GM18858 (cell line): ENCODE data around the gene HBG2.
A peak's percentile ranks its signal among the peaks of the same experiment; 100 is the strongest.
"Not testable (repeated sequence)": the region's sequence is repeated elsewhere in the genome, so short reads cannot be mapped to it uniquely, and the experiment has no call there.

Experiments
- ATAC-seq: cut with Tn5 transposase; IDR thresholded peaks from one replicate; pipeline ENCODE4 v1.9.1; 2021; ENCODE audit not compliant: unreplicated experiment

The HBG2 gene

DNA sequence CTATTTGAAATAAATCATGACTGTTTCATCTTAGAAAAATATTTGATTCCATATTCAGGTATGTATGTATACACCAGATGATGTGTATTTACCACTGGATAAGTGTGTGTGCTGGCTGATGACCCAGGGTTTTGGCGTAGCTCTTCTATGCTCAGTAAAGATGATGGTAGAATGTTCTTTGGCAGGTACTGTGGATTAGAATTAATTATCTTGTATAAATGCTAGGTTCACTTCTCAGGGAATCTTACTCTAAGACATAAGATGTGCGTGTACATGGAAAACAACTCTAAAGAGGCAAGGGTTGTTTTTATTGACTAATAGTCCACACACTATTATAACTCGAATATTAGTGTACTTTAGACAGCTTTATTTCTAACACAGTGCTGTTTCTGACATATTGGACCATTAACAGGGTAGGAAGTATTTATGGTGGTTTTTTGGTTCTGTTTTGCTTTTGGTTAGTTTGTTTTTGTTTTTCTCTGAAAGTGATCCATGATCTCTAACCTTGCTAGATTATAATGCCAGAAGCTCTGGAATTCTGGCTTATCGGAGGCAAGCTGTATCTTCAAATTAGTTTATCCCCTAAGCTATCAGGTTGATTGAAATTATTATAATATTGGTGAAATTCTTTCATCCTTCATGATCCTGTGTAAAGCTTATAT, 3.9 kb downstream of the HBG2 start:
- no peak for ATAC-seq

DNA sequence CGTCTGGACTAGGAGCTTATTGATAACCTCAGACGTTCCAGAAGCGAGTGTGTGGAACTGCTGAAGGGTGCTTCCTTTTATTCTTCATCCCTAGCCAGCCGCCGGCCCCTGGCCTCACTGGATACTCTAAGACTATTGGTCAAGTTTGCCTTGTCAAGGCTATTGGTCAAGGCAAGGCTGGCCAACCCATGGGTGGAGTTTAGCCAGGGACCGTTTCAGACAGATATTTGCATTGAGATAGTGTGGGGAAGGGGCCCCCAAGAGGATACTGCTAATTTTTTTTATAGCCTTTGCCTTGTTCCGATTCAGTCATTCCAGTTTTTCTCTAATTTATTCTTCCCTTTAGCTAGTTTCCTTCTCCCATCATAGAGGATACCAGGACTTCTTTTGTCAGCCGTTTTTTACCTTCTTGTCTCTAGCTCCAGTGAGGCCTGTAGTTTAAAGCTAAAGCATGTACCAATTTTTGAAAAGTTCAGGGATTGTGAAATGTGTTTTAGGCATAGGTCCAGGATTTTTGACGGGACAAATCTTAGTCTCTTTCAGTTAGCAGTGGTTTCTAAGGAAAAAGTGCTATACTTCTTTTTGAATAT, 4.7 kb downstream of the HBG2 start, which contains the start of gene HBG1:
TSS of gene HBG1 (minus strand) at position 51 of the 590 bp plus-strand sequence. CDS start 53 bp downstream, outside the sequence.
- not testable (repeated sequence) for ATAC-seq

DNA sequence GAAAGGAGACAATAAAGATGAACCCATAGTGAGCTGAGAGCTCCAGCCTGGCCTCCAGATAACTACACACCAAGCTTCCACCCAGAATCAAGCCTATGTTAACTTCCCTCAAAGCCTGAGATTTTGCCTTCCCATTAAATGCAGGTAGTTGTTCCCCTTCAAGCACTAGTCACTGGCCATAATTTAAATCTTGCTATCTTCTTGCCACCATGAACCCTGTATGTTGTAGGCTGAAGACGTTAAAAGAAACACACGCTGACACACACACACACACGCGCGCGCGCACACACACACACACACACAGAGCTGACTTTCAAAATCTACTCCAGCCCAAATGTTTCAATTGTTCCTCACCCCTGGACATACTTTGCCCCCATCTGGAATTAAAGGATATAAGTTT, 6.1 kb downstream of the HBG2 start:
- ATAC-seq: not testable (repeated sequence)

DNA sequence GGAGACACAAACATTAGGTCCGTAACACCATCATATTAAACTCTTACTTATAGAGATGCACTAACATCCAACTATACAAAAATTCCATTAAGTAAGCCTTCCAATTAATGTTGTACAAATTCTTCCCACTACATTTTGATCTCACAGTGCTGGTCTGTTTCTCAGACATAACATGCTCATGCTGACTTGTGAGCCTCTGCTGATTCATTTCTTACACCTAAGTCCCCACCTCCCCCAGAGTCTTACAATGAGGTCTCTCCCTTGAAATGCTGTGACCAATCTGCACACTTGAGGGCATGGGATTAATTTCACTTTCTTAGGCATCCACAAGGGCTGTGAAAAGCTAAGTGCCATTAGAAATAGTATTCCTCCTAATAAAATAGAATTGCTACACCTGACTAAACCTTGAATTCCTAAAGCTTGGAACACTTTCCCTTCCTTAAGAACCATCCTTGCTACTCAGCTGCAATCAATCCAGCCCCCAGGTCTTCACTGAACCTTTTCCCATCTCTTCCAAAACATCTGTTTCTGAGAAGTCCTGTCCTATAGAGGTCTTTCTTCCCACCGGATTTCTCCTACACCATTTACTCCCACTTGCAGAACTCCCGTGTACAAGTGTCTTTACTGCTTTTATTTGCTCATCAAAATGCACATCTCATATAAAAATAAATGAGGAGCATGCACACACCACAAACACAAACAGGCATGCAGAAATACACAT, 6.9 kb downstream of the HBG2 start:
- ATAC-seq: no peak

DNA sequence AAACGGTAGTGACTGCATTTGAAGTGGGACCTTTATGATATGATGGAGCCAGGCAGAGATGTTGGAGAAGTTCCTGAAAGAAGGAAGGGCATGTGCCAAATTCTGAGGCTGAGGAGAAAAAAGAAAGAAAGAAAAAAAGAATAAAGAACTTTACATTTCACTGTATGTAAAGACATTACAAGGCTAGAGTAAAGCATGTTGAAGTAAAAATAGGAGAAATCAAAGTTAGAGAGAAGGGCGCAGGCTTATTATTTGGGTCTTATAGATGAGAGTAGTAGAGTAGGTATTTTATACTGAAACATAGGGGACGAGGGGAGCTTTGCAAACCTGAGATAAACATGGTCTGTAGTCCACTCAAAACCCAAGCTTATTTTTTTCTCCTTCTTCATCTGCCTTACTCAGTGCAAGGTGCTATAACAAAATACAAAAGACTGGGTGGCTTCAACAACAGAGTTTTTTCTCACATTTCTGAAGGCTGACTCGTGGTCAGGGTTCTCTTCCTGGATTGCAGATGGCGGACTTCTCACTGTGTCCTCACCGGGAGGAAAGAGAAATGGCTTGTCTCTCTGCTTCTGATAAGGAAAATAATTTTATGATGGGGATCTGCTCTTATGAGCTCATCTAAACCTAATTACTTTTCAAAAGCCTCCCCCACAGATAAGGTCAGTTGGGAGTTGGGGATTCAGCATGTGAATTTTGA, 7.7 kb downstream of the HBG2 start:
- no peak for ATAC-seq

DNA sequence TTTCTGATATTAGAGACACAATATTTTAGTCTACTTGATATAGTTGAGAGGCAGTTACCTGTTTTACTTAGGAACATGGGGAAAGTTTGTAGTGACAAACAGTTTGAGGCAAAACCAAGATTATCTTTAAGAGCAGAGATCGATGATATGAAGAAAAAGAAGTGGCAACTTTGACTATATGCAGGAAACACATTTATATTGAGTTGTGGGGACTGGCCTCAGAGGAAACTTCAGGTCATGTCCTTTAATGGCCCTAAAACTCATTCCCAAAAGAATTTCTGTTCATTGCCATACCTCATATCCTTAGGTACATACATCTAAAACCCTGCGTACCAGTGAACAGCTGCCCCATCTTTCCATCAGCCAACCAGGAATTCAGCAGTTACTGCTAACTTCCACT, 9.4 kb downstream of the HBG2 start:
- no peak for ATAC-seq

DNA sequence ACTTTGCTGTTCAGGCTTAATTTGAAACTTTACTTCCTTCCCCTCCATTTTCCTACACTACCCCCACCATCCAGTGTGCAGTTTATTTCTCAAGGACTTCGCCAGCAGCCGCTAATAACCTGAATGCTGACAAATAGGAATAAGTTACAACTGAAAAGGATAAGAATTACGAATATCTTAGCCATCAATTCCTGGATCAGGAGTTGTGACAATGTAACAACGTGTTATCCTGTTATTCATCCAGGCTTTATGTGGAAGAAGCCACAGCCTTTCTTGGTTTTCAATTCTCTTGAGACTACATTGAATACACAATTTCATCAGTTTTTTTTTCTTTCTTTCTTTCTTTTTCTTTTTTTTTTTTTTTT, 10.8 kb downstream of the HBG2 start:
- no peak for ATAC-seq

DNA sequence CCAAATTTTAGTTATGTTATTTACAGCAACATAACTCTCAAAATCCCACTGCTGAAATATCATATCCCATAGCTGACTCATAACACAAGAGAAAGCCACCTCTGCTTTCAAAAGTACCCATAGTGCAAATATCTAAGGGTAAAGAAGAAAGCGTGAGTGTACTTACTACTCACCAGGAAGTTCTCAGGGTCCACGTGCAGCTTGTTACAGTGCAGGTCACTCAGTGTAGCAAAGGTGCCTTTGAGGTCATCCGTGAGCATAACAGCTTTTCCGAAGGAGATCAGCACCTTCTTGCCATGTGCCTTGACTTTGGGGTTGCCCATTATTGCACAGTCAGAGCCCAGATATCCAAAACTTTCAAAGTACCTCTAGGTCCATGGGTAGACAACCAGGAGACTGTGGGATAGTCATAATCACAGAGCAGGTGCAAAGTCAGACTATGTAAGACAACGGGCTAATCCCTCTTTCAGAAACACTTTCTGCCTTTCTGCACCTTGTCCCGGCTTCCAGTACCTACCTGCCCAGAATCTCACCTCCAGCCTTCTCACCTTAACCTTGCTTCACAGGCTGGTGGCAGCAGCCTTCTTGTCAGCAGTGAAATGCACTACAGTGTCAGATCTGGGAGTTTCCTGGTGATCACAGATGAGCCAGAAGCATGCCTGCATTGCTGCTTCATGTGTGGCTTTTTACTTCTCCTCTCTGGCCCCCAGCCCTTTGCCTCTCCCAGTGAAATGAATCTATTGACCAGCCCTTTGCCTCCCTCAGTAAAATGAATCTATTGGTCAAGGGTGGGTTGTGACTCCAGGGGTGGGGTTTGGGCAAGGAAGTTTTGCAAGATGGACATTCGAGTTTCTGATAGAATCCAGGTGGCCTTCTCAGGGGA, 11.4 kb downstream of the HBG2 start:
- no peak for ATAC-seq

DNA sequence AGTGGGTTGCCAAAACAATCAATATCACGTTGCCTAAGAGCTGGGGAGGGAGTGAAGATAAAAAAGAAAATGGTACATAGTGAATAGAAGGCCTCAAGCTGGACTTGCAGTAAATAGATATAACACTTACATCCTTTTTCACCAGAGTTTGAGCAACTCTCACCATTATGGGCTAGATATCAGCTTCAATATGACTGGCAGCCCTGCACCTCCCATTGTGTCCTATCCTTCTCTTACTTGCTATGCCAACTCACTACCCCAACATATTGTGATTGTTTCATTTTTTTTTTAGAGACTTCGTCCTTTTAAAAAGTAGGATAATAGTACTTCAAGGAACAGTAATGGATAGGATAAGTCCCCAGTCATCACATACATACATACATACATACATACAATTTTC, 12.4 kb downstream of the HBG2 start:
- no peak for ATAC-seq

DNA sequence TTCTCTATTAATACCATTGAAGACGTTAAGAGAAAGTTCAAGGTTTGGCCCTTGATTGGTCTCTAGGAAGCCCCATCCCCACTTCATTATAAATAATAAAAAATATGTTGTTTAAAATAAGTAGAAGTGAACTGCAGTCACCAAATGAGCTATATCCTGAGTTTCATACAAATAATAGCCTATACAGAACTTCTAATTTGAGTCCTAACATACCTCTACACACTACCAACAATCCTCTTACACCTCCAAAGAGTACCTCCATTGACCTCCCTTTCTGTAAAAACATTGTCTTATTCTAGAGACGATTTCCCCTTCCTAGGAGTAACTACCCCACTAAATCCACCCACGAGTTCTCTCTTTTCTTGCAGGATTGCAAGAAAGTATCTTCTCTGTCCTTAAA, 13.1 kb downstream of the HBG2 start:
- ATAC-seq: no peak

DNA sequence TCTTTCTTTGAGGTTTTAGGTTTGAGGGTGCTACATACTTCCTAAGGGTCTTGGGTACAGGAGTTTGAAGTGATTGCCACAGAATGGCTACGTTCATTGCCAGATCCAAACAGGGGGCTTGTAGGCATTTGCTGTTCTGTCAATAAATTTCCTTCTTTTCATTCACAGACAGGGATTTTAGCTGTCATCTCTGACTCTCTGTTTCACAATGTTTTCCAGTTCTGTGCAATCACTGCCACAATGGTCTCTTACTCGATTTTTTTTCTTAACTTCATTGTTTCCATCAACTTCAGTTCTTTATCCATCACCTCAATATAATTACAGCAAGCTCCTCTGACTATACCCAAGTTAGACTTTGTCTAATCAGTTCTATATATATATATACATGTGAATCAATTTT, 14.1 kb downstream of the HBG2 start:
- no peak for ATAC-seq

DNA sequence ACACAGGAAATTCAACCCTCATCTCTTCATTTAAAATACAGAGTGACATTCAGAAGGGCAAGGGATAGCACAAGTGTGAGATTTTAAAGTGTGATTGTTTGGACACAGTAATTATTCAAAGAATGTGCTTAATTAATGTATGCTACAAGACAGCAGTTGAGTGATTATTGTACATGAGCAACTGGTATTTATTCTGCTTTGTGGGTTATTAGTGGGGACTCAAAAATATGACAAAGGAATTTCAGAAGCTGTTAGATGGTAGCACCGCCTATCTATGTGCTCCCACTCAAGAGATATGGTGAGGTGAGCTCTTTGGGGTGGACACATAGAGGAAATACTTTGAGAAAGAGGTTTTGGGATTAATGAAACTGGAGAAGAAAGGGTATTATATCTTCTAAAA, 14.5 kb downstream of the HBG2 start:
- no peak for ATAC-seq

DNA sequence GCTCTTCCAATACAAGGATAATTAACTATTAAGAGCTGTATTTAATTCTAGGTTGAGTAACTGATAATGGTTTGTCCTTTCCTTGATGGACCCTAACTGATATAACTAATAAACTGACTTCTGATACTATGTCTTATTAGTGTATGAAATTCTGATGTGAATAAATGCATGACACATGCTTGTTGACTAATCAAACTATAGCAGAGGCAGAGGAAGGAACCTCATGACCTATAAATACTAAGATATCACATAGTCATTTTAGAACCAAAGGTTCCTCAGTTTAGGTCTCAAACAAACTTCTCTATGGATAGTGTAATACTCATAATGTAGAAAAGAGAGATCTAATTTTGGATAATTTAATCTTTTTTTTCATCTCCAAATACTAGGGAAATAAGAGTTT, 15.5 kb downstream of the HBG2 start:
- ATAC-seq: no peak

DNA sequence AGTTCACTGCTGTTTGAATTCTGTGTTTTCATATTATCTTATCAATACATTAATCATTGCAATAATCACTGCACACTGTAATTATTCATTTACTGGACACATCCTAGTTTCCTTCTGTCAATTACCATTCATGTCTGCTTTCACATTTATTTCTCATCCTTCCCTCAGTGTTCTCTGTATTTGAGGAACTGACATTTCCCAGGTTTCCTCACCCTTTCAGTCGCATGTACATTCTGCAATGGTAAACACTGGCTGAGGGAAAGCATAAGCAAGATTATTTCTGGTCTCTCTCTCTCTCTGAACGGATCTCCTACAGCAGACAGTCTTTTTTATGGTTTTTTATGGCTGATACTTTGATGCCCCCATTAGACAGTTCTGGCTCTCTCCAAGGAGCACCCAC, 16.1 kb downstream of the HBG2 start:
- ATAC-seq: no peak

DNA sequence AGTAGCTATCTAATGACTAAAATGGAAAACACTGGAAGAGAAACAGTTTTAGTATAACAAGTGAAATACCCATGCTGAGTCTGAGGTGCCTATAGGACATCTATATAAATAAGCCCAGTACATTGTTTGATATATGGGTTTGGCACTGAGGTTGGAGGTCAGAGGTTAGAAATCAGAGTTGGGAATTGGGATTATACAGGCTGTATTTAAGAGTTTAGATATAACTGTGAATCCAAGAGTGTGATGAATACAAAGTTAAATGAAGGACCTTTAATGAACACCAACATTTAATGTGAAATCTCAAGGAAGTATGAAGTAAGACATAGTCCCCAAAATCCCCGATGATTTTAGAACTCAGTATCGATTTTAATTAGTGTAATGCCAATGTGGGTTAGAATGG, 17.2 kb downstream of the HBG2 start:
- ATAC-seq: no peak

DNA sequence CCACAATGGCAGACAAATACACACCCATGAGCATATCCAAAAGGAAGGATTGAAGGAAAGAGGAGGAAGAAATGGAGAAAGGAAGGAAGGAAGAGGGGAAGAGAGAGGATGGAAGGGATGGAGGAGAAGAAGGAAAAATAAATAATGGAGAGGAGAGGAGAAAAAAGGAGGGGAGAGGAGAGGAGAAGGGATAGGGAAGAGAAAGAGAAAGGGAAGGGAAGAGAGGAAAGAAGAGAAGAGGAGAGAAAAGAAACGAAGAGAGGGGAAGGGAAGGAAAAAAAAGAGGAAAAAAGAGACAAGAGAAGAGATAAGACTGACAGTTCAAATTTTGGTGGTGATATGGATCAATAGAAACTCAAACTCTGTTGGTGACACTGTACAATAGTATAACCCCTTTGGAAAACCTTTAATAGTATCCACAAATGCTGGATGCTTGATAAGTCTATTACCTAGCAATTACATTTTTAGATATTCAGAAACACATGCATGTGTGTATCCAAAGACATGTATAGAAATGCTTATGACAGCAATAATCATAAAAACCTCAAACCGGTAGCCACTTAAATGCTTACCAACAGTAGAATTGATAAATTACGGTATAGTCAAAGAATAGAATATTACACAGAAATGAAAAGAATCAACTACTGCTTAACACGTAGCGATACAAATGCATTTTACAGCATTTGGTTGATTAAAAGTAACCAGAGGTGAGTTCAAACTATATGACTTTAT, 19.1 kb downstream of the HBG2 start:
- ATAC-seq: no peak

DNA sequence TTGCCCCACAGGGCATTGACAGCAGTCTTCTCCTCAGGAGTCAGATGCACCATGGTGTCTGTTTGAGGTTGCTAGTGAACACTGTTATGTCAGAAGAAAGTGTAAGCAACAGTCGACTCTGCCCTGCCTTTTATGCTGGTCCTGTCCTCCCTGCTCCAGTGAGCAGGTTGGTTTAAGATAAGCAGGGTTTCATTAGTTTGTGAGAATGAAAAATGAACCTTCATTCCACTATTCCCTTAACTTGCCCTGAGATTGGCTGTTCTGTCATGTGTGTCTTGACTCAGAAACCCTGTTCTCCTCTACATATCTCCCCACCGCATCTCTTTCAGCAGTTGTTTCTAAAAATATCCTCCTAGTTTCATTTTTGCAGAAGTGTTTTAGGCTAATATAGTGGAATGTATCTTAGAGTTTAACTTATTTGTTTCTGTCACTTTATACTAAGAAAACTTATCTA, 20.2 kb downstream of the HBG2 start, which contains the start of gene HBD:
TSS of gene HBD (minus strand) at position 103 of the 454 bp plus-strand sequence. CDS start at position 53, 50 bp downstream.
- peak; percentile 75 for ATAC-seq

DNA sequence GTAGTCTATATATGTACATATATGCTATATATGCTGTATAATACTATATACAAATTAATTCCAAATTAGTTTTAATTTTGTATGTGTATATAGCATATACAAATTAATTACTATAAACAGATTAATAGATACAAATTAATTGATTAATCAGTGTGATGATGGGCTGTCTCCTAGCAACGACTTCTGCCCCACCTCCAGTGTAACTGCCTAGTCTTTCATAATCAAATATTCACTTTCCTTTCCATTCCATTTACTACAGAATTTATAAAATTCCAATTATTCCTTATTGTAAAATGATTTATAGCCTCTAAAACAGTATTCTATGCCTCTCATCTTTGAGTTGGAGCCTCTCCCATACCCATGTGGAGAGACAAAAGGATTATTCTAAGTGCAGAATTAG, 21.3 kb downstream of the HBG2 start:
- ATAC-seq: no peak

DNA sequence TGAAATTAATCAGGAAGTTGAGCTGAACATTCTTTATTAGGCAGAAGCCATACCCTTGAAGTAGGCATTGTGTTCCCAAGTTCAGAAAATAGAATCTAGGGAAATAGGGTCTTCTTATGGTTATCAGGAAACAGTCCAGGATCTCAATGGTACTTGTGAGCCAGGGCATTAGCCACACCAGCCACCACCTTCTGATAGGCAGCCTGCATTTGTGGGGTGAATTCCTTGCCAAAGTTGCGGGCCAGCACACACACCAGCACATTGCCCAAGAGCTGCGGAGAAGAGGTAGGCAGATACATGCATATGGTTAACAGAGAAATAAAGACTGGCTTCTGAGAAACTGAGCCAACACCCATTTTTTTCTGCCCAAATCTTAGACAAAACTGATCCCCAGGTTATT, 21.8 kb downstream of the HBG2 start:
- ATAC-seq: no peak

DNA sequence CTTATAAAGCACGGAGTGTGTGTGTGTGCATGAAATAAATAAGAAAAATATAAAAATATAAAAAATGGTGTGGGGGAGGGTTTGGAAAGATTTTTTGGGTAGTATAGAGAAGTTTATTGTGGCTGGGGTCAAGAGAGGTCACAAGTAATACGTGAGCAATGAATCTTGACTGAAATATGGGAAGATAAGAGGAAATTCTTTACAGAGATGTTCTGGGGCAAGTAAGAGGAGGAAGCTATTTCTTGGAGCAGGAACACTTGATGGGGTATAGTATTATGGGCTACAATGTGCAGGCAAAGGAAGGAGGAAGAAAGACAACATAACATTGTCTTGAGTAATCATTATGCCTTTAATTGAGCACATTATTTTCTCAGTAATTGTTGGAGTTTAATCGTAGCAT, 22.4 kb downstream of the HBG2 start:
- ATAC-seq: no peak
